ENCODE results near the gene CNDP2. TPM values are rescaled to one million over a fixed set of nuclear protein-coding genes. Genes with fewer than 3 reads are reported as not detected.

The CNDP2 gene
- total and polyA plus RNA-seq, 8 donors, result 65.7 to 196 (median 94.4) TPM

DNA sequence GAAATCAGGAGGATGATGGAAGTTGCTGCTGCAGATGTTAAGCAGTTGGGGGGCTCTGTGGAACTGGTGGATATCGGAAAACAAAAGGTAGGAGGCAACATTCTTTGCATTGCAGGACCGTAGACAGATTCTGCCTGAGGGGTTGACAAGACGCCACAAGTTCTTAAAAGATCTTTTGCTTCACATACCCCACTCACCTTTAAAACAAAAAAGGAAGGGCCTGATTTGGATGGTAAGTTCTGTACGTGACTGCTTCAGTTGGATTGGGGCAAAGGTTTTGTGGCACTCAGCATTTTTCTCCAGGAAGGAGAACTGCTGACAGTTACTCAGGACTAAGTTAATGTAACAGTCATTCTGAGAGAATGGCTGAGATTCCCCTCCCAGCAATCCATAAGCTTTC, 5.2 kb downstream of the CNDP2 start:
- no peaks in the 10 kb centered on the region for H3K9me3 ChIP-seq
- FAIRE-seq (no peak), DNase-seq (no peak), ATAC-seq (peak in 2 of 4 donors; percentile 10 to 18)
- intact Hi-C loops (cut with DNase I), result loop anchor here in 1 of 3 donors (10.0 kb wide), 1 partner anchor 53 kb away; no protein-coding TSS in a partner anchor
- 43 to 61% methylated on average over 4 of the region's 4 CpGs for WGBS, 2 donors
- peaks cover 30 to 40% (median 32%) of the 10 kb centered on the region in 3 donors for H3K4me1 ChIP-seq
- peaks cover 0 to 23% (median 3%) of the 10 kb centered on the region in 3 donors for H3K36me3 ChIP-seq
- no peaks in the 10 kb centered on the region for H3K27me3 ChIP-seq
- H3K27ac ChIP-seq, result peak overlapping the region; percentile 5 to 90 (median 59)
- H3K4me3 ChIP-seq, result peak overlapping the region in 2 of 4 donors; percentile 8 to 31
- TF ChIP-seq, protein P1, sequence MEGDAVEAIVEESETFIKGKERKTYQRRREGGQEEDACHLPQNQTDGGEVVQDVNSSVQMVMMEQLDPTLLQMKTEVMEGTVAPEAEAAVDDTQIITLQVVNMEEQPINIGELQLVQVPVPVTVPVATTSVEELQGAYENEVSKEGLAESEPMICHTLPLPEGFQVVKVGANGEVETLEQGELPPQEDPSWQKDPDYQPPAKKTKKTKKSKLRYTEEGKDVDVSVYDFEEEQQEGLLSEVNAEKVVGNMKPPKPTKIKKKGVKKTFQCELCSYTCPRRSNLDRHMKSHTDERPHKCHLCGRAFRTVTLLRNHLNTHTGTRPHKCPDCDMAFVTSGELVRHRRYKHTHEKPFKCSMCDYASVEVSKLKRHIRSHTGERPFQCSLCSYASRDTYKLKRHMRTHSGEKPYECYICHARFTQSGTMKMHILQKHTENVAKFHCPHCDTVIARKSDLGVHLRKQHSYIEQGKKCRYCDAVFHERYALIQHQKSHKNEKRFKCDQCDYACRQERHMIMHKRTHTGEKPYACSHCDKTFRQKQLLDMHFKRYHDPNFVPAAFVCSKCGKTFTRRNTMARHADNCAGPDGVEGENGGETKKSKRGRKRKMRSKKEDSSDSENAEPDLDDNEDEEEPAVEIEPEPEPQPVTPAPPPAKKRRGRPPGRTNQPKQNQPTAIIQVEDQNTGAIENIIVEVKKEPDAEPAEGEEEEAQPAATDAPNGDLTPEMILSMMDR (IDR thresholded peaks at IDR 0.05), result no peak

DNA sequence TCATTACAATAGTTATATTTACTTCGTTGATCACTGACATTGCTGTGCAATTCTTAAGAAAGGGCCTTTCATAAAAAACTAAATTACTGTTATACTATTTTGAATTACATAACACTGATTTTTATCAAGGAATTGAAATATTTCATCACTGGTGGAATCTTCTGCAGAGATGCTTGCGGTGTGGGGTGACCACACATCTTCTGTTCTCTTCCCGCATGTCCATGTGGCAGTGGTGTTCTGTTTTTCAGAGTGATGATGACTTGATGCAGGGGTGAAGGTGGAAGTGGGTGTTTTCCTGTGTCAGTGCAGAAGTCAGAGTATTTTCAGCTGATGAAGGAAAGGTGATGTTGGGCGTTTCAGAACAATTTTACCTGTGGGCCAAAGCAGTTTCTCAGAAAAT, 7.0 kb downstream of the CNDP2 start:
- Histone ChIP-seq H3K27me3 (no peaks in the 10 kb centered on the region), H3K4me3 (no peak overlapping the region), H3K9me3 (no peaks in the 10 kb centered on the region), H3K4me1 (peaks cover 34 to 45% (median 36%) of the 10 kb centered on the region in 3 donors), H3K27ac (no peak overlapping the region), H3K36me3 (peaks cover 0 to 35% (median 3%) of the 10 kb centered on the region in 3 donors)
- FAIRE-seq (no peak), ATAC-seq (no peak), DNase-seq (no peak)
- TF ChIP-seq, protein P1 (IDR thresholded peaks at IDR 0.05), result no peak
- intact Hi-C loops (cut with DNase I), result loop anchor here in 1 of 3 donors (10.0 kb wide), 1 partner anchor 52 kb away; no protein-coding TSS in a partner anchor
- 86 to 89% methylated on average over 4 of the region's 4 CpGs for WGBS, 2 donors

DNA sequence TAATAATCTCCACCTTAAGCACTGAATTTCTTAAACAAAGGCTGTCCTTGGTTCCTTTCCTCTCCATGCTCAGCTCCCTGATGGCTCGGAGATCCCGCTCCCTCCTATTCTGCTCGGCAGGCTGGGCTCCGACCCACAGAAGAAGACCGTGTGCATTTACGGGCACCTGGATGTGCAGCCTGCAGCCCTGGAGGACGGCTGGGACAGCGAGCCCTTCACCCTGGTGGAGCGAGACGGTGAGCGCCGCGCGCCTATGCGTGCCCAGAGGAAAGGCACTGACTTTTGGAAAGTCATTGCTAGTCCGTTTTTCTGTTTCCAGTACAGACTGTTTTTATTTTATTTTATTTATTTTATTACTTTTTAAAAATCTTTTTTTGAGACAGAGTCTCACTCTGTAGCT, 9.6 kb downstream of the CNDP2 start:
- Histone ChIP-seq H3K9me3 (no peaks in the 10 kb centered on the region), H3K27ac (peak overlapping the region in 1 of 4 donors; percentile 85), H3K27me3 (no peaks in the 10 kb centered on the region), H3K4me3 (no peak overlapping the region), H3K36me3 (peaks cover 0 to 56% (median 5%) of the 10 kb centered on the region in 3 donors), H3K4me1 (peaks cover 19 to 37% (median 25%) of the 10 kb centered on the region in 3 donors)
- TF ChIP-seq, protein P1 (IDR thresholded peaks at IDR 0.05), result no peak
- FAIRE-seq (no peak), DNase-seq (peak in 1 of 6 donors; percentile 5), ATAC-seq (peak in 1 of 4 donors; percentile 4)
- intact Hi-C loops (cut with DNase I), result loop anchor here in 1 of 3 donors (10.0 kb wide), 1 partner anchor 49 kb away; no protein-coding TSS in a partner anchor
- 59 to 78% methylated on average over 16 of the region's 16 CpGs for WGBS, 2 donors

DNA sequence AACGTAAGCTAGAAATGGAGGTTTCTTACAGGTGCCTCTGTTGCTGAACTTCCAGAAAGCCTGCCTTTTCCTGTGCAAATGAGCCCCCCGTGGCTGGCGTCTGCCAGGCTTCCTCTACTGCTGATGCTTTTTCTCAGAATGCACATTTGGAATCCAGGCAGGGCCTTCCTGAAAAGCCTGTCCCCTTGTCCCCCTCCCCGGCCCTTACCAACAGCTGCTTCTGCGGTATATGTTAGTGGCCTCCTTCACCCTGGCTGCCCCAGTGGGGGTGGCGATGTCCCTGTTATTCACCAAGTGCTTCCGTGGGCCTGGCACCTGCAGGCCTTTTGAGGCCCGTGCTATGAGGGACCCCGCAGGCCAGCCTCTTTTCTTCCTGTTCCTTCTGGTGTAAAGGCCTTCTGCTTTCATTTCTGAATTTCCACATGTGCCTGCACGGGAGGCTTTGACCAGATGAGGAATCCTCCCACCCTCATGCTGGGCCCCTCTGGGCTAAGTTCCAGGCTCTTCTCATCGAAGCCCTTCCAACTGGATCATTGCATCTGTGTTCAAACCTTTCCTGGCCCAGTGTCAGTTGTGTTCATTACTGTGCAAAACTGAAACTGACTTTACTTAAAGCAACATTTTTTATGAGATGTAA, 10.4 kb downstream of the CNDP2 start:
- peak in 2 of 4 donors; percentile 6 to 29 for ATAC-seq
- H3K4me3 ChIP-seq, result no peak overlapping the region
- FAIRE-seq, result no peak
- TF ChIP-seq, protein P1 (IDR thresholded peaks at IDR 0.05), result no peak
- peaks cover 0 to 59% (median 13%) of the 10 kb centered on the region in 3 donors for H3K36me3 ChIP-seq
- H3K27me3 ChIP-seq, result no peaks in the 10 kb centered on the region
- H3K4me1 ChIP-seq, result peaks cover 24 to 33% (median 25%) of the 10 kb centered on the region in 3 donors
- intact Hi-C loops (cut with DNase I), result loop anchor here in 1 of 3 donors (10.0 kb wide), 1 partner anchor 48 kb away; no protein-coding TSS in a partner anchor
- WGBS, 2 donors, result 61 to 63% methylated on average over 11 of the region's 11 CpGs
- H3K27ac ChIP-seq, result peak overlapping the region in 1 of 4 donors; percentile 85
- no peaks in the 10 kb centered on the region for H3K9me3 ChIP-seq
- DNase-seq, result peak in 1 of 6 donors; percentile 6
